Inflammatory macrophage (primary cell): Measurements from ENCODE around the gene NPHP4.

ENCODE experiments used
- DNase-seq, 2 donors: peaks; one replicate each; pipeline ENCODE4 v3.0.0-alpha.2; 2020 to 2022

NPHP4 gene

DNA sequence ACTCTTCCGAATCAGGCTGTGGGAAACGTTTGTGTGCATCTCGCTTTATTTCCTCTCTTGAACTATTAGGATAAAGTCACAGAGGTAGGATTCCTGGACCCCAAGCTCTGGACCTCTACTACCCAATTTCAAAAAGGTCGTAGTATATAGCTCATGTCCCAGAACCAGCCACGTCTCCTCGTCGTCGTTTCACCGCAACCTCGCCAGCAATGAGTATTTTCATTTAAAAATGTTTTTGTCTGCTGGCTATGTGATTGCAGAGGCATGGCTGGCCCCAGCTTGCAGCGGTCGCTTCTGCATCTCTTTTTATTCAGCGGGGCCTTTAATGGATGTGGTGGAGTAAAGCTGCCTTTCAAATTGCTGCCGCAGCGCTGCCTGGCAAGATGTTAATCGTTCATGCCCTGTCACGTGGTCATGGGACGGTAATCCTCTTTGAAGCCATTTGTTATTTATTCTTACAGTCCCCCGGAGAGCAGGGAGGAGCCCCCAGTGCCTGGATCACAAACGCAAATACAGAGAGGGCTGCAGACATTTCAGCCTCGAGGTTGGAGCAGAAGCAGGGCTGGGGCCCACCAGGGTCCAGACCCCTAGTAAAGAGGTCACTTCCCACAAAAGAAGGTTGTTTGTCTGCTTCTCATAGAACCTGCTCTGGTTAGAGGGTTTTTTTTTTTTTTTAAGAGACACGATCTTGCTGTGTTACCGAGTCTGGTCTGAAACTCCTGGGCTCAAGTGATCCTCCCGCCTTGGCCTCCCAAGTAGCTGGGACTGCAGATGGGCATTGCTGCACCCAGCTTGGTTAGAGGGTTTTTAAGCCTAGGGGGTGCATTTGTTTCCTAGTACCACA lies 11.6 kb upstream of the NPHP4 start:
- DNase-seq: no peak

- no peak for DNase-seq
Observed at GRCh38 chr1:6002714-6003501, 10.7 kb upstream of the NPHP4 start.

DNA sequence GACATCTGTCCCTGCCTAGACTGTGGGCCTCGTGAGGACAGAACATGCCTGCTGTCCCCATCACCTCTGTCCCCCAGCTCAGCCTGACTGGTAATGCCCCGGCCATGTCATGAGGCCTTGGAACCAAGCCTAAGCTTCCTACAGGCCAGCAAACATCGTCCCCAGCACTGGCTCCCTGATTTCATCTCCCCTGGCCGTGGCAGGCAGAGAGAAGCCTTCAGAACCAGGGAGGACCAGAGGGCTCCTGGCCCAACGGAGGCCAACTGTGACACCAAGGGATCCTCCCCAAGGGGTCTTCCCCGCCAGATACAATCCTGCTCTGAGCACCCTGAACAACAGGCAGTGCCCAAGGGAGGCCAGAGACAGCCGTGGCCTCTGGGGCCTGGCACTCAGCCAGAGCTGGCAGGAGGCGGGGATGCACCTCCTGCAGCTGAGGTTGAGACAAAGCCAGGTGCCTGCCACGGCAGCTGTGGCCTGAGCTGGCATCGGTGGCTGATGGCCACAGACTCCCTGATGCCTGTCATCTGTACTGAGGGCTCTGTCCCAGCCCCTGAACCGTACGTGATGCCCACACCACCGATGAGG lies 9.9 kb upstream of the NPHP4 start:
- no peak for DNase-seq

DNA sequence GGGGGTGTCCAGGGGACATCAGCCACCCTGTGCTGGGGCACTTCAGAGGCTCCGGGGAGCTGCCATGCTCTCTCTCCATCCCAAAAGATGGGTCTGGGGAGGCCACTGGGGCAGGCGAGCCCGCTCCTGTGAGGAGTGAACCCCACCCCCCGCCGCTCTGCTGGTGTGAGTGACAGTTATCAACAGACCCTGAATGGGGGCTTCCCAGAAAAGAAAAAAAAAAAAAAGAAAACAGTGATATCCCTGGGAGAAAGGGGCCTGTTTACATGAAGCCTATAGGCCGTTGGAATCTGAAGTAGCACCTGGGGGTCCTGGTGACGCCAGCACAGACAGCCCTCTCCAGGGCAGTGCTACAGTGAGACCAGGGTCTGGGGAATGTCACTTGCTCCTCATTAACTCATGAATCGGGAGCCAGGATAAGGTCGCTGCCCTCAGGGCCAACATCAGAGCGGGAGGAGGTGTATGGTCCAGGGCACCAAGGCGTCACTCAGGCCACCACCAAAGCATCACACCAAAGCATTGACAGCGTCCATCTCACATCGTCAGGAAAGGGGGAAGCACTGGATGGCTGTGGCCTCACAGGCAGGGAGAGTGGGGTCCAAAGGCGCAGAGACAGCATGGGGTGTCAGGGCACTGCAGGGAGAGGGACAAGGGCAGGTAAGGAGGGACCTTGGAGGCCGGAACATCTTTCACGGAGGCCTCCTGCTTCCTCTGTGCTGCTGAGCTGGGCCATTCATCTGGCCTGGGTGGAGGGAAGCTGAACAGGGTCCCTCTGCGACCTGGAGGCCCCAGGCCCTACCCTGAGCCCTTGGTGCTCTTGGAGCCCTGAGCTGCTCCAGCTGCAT lies 8.4 kb upstream of the NPHP4 start:
- no peak for DNase-seq

DNA sequence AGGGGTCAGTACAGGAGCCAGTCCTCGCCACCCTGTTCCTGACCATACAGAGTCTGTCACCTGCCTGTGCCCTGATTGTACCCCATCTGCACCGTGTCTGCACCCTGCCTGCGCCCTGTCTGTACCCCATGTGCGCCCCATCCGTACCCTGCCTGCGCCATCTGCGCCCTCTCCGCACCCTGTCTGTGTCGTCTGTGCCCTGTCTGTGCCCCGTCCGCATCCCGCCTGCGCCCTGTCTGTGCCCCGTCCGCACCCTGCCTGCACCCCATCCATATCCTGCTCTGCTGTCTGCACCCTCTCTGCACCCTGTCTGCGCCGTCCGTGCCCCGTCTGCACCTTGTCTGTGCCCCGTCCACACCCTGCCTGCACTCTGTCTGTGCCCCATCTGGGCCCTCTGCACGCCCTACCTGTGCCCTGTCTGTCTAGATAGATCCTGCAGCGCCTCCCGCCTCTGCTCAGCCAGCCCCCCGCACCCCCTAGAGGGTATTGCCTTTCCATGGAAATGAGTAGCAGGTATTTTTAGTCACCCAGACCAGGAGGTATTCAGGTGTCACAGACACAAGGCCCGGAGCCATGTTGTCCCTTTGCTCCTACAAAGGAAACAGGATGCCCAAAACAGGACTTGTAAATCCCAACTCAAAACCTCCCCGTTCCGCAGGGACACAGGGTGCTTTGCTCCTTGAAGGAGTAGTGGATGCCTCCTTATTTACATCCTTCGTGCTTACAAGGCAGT lies 7.7 kb upstream of the NPHP4 start:
- no peak for DNase-seq

GRCh38 chr1:5998906-5999301 lies 6.7 kb upstream of the NPHP4 start:
- DNase-seq: no peak

GRCh38 chr1:5998051-5998905 lies 6.1 kb upstream of the NPHP4 start:
- no peak for DNase-seq

DNA sequence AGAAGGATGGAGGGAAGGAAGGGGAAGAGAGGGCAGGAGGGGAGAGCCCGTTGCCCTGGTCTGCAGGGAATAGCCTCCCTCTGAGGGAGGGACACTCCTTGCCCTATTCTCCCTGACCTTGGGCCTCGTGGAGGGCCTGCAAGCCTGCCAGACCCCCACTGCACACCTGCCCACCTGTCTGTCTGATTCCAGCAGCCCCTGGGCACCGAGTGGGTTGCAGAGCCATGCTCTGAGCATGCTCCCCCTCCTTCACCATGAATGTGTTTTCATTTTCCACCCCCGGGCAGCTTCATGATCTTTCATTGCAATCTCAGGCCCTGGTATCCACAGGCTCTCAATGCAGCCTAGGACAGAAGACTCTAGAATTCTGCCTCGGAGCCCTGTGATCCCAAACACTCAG lies 5.1 kb upstream of the NPHP4 start:
- no peak for DNase-seq

DNA sequence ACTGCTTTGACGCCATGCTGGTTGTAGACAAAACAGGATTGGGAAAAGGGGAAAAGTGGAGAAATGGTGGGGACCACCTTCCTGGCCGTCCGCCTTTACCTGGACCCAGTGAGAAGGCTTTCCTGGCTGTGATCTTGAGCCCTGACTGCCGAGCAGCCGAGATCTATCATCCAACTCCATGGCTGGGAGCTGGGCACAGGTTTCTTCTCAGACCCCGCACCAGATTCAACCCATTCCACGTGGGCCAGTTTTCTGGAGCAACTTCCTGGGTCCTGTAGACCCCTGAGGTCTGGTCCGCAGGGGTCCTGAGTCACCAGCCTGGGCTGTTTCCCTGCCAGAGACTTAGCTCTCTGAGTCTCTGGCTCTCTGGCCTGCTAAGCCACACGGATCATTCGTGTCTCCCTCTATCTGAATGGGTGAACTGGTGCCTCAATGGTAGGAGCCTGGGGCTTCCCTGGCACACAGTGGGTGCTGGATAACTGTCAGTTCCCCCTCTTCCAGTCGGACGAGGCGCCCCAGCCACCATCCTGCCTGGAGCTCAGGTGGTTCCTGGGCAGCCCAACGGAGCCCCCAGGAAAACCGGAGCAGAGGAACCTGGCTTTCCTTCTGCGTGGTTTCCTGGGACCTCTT lies 4.5 kb upstream of the NPHP4 start:
- DNase-seq: no peak

GRCh38 chr1:5995871-5996630 lies 3.8 kb upstream of the NPHP4 start:
- DNase-seq: no peak

DNA sequence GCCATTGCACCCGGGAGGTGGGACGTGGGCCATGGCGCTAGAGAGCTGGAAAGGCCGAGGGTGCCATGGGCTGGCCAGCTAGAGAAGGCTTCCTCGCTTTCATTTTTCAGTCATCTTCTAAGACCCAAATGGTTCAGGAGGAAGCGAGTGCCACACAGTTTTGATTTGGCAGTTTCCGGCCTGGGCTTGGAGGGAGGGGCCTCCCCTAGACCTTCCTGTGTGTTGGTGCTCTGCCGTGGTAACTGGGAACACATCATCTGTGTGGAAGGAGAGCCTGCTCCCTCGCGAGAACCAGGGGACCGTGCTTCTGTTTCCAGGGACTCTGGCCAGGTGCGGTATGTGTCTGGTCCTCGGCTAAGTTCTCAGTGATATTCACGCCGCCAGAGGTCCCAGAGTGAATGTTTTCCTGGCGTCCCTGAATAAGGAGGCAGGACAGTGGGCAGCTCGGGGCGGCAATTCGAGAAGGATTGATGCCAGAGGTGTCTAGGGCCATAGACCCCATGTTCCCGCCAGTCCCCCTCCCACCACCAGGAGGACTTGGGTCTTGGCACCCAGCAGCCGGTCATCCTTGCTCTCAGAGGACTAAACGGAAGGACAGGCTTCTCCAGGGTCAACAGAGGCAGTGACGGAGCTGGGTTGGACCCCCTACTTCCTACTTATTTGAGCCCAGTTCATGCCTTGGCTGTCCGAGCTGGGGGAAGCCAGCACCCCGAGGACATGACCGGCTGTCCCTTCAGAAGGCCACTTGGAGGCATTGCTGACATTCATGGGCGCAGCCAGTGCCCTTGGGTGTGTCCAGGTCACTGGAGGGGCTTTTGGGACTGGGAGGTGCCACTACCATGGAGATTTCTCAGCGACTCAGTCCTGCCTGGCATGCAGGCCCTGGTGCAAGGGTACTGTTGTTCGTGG lies 2.7 kb upstream of the NPHP4 start:
- DNase-seq: peak; percentile 11 to 19

DNA sequence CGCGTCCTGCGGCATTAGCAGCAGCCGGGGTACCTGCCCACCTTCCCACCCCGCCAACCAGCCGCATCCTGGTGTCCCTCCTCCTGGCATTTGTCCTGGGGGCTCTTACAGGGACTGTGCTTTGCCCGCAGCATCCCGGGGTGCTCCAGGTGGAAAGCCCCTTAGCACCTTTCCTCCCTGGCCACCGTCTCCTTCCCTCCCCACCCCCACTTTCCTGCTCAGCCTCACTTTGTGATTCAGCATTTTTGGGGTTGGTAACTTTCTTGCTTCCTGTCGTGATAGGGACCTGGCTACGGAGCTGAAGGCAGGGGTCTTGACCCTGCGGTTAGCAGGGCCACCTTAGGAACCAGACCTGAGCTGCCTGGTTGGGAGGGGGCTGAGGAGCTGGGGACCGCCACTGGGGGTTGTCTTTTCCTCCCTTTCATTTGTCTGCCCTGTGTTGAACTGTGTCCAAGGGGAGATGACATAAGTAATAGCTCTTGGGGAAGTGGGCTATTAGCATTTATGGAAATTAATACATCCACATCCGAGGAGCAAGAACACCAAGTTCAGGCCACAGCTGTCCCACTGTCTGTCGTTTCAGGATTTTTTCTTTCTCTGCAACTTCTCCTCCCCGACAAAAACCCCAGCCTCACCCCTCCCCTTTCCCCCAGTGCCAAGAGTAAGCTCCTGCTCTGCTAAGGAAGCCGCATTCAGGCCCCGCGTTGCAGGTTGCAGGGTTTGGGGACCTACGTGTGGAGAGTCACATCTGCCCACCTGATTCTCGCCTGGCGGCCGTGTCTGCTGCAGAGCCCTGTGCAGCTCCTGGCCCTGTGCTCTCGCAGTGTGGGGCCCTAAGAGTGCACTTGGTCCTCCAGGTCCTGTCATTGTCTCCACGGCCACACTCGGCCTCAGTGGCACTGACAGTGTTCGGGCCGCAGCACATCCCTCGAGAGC lies 1.6 kb upstream of the NPHP4 start:
- DNase-seq: peak in 1 of 2 donors; percentile 10

DNA sequence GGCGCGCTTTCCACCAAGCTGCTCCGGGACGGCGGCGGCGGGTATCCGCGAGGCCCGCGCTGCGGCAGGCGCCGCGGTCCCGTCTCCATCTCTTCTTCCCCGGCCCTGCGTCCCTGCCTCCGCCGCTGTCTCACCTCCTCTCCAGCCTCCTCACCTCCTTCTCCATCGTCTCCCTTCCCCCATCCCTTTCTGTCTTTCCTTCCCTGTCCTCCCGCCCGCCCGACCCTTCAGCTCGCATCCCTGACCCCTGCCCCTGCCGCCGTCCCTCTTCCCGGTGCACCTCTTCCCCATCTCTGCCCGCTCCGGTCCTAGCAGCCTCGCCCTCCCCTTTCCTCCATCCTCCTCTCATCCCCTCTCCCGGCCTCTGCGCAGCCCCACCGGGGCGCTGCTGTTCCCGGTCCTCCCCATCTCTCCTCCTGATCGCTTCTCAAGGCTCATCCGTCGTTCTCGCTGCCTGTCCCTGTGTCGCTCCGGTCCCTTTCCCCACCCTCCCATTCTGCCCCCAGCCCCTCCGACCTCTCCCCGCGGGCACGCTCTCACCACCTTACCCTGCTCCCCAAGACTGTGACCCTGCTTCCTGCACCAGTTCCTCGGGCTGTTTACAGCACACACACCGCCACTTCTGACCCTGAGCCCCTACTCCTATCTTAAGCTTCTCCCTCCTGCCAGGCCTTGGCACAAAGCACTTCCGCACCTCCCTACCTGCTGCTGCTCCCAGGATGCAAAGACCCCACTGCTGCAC lies 760 bp upstream of the NPHP4 start:
- no peak for DNase-seq

DNA sequence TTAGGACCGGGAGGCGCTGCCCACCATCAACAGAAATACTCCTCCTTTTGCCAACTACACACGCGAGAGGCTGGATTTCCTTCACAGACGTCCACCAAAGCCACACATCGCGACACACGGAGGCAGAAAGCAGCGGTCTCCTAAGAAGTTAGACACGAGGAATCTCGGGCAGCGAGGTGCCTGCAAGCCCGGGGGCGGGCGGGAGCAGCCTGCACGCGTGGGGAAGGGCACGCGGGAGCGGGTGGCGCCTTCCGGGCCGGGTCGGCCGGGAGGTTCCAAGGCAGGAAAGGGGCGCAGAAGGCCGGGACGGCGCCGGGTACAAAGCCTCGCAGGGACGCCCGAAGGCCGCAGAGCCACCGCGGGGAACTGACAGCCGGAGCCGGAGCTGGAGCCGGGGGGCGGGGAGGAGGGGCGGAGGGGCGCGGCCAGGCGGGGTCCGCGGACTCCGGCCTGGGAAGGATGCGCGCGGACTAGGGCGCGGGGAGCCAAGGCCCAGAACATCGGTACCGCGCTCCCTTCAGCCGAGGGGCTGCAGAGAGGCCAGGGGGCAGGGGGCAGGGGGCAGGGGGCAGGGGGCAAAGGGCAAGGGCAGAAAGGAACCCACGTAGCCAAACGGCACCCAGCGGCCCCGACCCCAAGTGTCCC lies 722 bp downstream of the NPHP4 start:
- peak; percentile 13 to 32 for DNase-seq

DNA sequence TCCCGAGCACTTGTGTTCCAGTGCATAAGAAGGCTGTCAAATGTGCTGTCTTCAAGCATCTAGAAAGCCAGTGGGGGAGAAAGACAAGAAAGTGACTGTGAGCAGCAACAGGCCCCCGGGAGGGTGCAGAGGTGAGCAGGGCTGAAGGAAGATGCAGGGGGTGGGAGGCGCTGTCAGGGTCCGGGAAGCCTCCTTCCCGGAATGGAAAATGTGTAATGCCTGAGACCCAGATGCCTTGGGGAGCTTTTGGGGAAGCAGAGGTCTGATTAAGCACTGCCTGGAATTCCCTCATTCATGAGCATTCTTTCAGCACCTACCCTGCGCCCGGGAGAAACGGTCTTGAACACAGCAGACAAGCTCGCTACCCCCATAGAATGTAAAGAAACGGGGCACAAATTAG lies 1.3 kb downstream of the NPHP4 start:
- DNase-seq: no peak

DNA sequence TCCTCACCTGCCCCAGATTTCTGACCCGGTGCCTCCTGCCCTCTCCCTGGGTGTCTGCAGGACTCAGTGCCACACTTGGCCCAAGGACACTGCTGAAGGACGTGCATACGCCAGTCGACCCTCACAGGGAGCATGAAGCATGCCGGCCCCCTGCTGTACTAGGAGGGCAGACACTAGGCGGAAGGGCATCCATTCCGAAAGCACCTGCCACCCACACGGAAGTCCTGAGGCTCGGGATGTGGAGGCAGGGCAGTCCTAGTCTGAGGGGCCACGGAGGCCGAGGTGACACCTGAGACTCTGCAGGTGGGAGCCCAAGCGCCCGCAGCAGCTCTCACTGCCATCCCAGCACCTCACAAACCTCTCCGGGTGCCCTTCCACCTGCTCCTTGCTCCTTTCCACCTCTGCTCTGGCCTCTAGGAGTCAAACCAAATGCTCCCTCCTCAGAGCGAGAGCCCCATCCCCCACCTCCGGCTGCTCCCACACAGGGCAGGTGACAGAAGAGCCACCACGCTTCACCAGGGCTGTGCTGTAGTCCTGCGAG lies 2.4 kb downstream of the NPHP4 start:
- no peak for DNase-seq
